Fibroblast of lung (primary cell): ENCODE data around the gene TMEM120B.

Experiments
- CTCF ChIP-seq, 2 donors: IDR thresholded peaks in 1 of 2; conservative IDR thresholded peaks in 1 of 2; 1 replicate in 1 of 2; 2 replicates in 1 of 2; pipeline ENCODE4 v1.5.1; 2011 to 2012; ENCODE audit warnings: low read length in 2 of 2, control low read depth in 1 of 2, inconsistent platforms in 1 of 2, low read depth in 1 of 2, mild to moderate bottlenecking in 1 of 2
- EZH2 ChIP-seq: IDR thresholded peaks from 2 replicates; pipeline ENCODE4 v1.5.1; 2012; ENCODE audit warnings: low read length, control low read depth, mild to moderate bottlenecking; ENCODE audit errors: missing control alignments

DNA sequence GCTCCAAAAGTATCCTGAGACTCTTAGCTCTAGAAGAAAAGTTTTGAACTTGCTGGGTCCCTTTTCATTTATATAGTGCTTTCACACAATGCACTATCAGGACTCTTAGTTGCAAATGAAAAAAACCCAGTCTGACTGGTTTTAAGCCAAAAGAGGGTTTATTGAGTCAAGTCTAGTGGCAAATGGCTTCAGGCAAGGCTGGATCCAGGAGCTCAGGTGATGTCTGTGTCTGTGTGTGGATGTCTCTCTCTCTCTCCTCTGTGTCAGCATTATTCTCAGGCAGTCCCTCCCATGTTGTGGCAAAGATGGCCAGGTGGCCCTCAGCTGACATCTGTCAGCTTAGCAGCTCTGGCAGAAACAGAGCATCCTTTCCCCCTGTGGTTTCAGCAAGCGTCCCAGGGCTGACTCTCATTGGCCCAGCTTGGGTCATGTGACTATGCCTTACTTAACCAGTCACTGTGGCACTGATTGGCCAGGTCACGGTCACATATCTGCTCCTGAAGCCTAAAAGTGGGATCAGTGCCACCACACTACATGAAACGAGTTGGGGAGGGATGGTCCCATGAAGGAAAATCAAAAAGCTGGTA is 6.2 kb downstream of the TMEM120B start:
- TF ChIP-seq EZH2 (no peak), CTCF (conservative IDR thresholded peaks at IDR 0.05 in 1 of 2, IDR thresholded peaks at IDR 0.05 in 1 of 2; ENCODE audit: low read depth in 1 of 2, low read length in 2 of 2) (no peak)
